ENCODE measurements around the gene INHBB.

GRCh38 chr2:120392923-120393322 is 47.0 kb downstream of the INHBB start:
- TF ChIP-seq CTCF (IDR thresholded peaks at IDR 0.05) (no peak), POLR2A (IDR thresholded peaks at IDR 0.05) (no peak)

All from thyroid gland (tissue), 4 donors.